HG03520 (cell line): ENCODE measurements around the gene IL23A.
"Not testable (repeated sequence)": the region's sequence is repeated elsewhere in the genome, so short reads cannot be mapped to it uniquely, and the experiment has no call there.

ENCODE experiments used
- ATAC-seq: cut with Tn5 transposase; IDR thresholded peaks from one replicate; pipeline ENCODE4 v1.9.1; 2021; ENCODE audit warnings: mild to moderate bottlenecking, moderate library complexity; ENCODE audit not compliant: unreplicated experiment

IL23A gene, protein sequence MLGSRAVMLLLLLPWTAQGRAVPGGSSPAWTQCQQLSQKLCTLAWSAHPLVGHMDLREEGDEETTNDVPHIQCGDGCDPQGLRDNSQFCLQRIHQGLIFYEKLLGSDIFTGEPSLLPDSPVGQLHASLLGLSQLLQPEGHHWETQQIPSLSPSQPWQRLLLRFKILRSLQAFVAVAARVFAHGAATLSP

DNA sequence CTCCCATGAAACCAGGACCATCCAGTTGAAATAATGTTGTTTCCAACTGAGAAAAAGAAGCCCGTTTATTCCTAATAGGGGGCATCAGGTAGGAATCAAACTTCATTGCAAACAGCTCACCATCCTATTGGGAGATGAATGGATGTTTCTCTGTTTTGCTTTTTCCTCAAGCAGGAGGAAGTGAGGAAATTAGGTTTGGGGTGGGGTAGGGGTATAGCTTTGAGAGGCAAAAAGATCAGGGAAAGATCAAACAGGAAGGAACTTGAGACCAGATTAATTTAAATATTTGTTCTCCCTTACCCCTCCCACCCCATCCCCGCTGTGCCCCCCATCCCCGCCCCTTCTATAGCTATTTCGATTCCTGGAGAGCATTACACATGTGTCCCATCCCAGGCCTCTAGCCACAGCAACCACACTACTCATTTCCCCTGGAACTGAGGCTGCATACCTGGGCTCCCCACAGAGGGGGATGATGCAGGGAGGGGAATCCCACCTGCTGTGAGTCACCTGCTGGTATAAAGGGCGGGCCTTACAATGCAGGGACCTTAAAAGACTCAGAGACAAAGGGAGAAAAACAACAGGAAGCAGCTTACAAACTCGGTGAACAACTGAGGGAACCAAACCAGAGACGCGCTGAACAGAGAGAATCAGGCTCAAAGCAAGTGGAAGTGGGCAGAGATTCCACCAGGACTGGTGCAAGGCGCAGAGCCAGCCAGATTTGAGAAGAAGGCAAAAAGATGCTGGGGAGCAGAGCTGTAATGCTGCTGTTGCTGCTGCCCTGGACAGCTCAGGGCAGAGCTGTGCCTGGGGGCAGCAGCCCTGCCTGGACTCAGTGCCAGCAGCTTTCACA is at the start of gene IL23A:
Gene IL23A, plus strand, starts transcription at position 577 of the 850 bp plus-strand sequence. Its CDS starts 161 bp downstream, at position 738.
- no peak for ATAC-seq

GRCh38 chr12:56293795-56294194 is 44.9 kb upstream of the IL23A start:
- ATAC-seq = no peak

DNA sequence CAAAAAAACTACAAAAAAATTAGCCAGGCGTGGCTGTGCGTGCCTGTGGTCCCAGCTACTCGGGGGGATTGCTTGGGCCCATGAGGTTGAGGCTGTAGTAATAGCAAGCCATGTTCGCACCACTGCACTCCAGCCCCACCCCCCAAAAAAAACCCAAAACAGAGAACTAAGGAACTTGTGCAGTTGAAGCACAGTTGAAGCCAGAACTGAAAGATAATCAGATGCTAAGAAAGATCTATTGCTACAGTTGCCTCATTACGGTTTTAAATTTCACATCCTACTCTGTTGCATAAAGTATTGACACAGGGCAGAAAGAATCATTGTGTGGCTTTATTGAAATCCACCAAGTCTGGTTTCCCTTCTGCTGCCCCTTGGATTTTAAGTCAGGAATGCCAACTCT is 42.4 kb upstream of the IL23A start:
- no peak for ATAC-seq

DNA sequence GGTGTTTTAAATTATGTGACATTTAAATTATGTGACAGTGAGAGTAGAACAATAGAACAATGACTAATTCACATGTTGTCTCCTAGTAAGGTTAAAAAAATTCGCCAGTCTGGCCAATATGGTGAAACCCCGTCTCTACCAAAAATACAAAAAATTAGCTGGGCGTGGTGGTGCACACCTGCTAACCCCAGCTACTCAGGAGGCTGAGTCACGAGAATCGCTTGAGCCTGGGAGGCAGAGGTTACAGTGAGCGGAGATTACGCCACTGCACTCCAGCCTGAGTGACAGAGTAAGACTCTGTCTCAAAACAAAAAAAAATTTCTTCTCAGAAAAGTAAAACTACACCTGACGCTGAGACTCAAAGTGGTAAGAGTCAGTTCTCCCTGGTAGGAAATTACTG is 41.3 kb upstream of the IL23A start:
- ATAC-seq = no peak

DNA sequence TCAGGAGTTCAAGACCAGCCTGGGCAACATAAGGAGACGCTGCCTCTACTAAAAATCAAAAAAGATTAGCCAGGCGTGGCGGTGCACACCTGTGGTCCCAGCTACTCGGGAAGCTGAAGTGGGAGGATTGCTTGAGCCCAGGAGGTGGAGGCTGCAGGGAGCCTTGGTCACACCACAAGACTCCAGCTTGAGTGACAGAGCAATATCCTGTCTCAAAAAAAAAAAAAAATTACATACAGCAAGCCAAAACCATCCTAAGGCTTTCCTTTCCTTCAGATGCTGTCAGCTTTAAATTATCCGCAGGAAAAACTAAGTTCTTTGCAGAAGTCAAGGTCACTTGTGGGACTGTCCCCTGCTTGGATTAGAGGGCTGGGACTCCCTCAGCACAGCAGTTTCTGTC is 39.9 kb upstream of the IL23A start:
- ATAC-seq = no peak

DNA sequence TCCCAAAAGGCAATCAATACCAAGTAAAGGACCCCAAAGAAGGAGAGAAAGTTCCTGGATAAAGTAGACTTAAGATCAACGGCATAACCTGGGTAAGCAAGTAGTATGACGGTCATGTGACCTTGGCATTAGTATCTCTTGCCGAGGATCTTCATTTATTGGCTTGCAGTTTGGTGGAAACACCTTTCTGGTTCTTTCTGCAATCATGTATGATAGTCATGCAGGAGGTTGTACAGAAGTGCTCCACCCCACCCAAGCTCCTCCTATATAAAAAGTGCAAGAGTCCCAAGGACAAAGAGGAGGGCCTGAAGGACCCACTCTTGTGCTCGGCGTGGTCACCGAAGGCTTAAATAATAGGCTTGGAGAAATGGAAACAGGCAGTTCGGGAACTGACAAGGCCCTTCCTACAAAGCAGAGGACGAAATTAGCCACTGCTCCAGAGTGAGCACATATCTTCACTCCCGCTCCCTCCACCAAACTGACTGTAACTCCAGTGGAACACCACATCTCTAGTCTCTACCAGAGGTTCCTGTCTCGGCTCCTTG is 39.3 kb upstream of the IL23A start:
- no peak for ATAC-seq

DNA sequence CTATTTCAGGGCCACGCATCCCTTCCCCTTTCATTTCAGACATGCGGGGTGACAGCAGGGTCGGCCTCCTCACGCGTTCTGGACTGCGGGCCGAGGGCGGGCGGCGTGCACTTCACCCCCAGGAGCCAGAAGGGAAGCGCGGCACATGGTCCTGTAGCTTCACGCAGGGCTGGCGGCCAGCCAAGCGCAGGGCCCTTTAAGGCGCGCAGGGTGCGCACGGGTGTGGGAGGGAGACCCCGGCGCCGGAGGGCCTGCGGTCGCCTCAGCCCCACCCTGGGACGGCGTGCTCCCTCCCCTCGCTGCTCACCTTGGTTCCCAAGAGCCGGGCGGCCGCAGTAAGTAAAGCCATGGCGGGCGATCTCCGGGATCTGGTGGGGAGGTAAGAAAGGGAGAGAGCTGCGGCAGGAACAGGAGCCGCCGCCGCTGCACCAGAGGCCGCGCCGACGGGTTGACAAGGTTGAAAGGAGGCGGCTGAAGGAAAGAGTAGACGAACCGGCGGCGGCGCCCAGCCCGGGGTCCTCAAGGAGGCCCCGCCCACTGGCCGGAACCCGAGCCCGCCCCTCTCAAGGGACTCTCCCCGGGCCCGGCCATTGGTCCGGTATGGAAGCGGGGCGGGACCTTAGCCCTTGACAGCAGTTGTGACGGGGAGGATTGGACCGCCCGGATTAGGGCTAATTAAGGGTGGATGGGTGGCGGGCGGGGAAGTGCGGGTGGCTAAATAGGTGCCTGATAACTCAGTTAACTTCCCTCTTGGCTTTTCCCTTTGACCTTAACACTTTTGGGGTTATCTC is 38.6 kb upstream of the IL23A start, which contains the start of gene CS:
Gene CS, minus strand, starts transcription at position 478 of the 791 bp plus-strand sequence. Its CDS starts 129 bp downstream, at position 349.
- ATAC-seq = peak; percentile 93

GRCh38 chr12:56300644-56301464 is 37.8 kb upstream of the IL23A start:
- no peak for ATAC-seq

GRCh38 chr12:56304276-56304675 is 34.4 kb upstream of the IL23A start:
- ATAC-seq = no peak

- ATAC-seq = no peak
Measured at GRCh38 chr12:56304872-56305590, 33.7 kb upstream of the IL23A start.

DNA sequence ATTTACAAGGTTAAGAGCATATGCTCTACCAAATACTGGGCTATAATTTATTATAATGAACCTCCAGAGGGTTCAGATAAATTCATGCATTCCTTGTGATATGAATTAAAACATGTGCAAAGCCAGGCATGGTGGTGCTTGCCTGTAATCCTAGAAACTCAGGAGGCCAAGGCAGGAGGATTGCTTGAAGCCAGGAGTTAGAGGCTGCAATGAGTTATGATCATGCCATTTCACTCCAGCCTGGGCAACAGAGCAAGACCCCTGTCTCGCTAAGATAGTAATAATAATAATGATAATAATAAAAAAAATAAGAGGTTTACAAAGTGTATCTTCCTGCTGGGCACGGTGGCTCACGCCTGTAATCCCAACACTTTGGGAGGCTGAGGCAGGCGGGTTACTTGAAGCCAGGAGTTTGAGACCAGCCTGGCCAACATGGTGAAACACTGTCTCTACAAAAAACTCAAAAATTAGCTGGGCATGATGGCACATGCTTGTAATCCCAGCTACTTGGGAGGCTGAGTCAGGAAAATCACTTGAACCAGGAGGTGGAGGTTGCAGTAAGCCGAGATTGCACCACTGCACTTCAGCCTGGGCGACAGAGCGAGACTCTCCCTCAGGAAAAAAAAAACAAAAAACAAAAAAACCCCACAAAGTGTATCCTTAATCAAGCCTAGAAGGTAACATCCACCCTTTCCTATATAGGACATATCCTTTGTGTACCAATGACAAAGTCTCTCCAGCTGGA is 31.3 kb upstream of the IL23A start:
- ATAC-seq = no peak

DNA sequence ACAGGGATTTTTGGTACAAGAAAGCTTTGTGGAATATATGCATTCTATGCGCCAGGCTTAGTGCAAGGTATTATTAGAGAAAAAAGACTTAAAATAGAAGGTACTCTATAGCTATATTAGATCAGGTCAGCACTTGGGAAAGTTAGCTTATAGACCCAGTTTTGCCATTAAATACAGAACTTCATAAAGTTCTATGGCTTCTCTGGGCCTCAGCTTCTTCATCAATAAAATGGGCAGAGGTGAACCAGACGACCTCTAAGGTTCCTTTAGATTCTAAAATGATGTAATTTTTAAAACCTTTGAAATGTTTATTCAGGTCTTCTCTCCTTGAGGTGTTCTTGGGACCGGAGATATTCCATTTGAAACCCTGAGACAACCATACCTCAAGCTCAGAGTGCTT is 30.0 kb upstream of the IL23A start:
- ATAC-seq = no peak

DNA sequence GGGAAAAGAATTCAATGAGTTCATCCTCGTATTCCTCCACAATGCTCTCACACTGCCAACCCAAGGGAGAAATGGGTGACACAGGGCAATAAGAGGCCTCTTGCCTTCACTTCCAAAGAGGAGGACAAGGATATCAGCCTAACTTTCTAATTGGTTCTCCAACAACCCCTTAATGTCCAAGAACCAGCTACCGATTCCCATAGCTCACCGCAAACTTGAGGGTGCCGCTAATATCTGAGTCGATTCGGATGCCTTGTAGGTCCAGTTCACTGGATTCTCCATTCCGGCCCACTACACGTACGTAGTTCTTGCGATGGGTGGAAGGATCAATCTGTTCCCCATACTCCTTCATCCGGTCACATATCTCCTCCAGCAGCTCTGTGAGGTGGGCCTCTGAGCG is 27.7 kb upstream of the IL23A start:
- no peak for ATAC-seq

- peak; percentile 1 for ATAC-seq
Measured at GRCh38 chr12:56315249-56315621, 23.4 kb upstream of the IL23A start.

- peak; percentile 82 for ATAC-seq
Measured at GRCh38 chr12:56315622-56316473, 22.8 kb upstream of the IL23A start, which contains the start of gene CNPY2. Gene CNPY2, minus strand, starts transcription at chr12:56315988. Its CDS starts 771 bp downstream, at chr12:56315217.

GRCh38 chr12:56317675-56318074 is 21.0 kb upstream of the IL23A start:
- ATAC-seq = no peak

DNA sequence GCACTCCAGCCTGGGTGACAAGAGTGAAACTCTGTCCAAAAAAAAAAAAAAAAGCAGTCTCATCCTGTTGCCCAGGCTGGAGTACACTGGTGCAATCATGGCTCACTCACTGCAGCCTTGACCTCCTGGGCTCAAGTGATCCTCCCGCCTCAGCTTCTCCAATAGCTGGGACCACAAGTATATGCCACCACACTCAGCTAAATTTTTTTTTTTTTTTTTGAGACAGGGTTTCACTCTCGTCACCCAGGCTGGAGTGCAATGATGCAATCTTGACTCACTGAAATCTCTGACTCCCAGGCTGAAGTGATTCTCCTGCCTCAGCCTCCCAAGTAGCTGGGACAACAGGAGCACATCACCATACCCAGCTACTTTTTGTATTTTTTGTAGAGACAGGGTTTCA is 17.7 kb upstream of the IL23A start:
- no peak for ATAC-seq

GRCh38 chr12:56321610-56322009 is 17.1 kb upstream of the IL23A start:
- not testable (repeated sequence) for ATAC-seq
